HL-60 (cell line): Measurements from ENCODE around the gene PRKAR2B.

Experiments used
- CTCF ChIP-seq: IDR thresholded peaks from one replicate; pipeline ENCODE4 v1.5.1; 2011; ENCODE audit warnings: low read length, control low read depth, inconsistent platforms; ENCODE audit not compliant: insufficient read depth
- POLR2AphosphoS5 ChIP-seq: IDR thresholded peaks from 2 replicates; pipeline ENCODE4 v1.6.1; 2012; ENCODE audit warnings: low read depth
- REST ChIP-seq: IDR thresholded peaks from 2 replicates; pipeline ENCODE4 v1.6.1; 2012; ENCODE audit warnings: low read depth; ENCODE audit not compliant: insufficient replicate concordance

- no peak for TF ChIP-seq CTCF
- no peak for TF ChIP-seq POLR2AphosphoS5
- no peak for TF ChIP-seq REST
These were observed 71.4 kb downstream of the PRKAR2B start for GRCh38 chr7:107115762-107116540.
